ENCODE data around the gene LPP. TPM values are rescaled to one million over a fixed set of nuclear protein-coding genes. Genes with fewer than 3 reads are reported as not detected.

Gene LPP
- polyA plus RNA-seq, 1 donor (not counting 4 experiments of a cell fraction or from before 2014, with no cell fraction given), result 16.0 TPM

GRCh38 chr3:188660415-188660814 is 506.5 kb downstream of the LPP start:
- Histone ChIP-seq H4K20me1 (ENCODE audit: control insufficient read depth, extremely low read depth, insufficient read depth, low read length) (no peaks in the 10 kb centered on the region), H3K79me2 (ENCODE audit: control insufficient read depth, insufficient read depth, low read length) (no peaks in the 10 kb centered on the region)

GRCh38 chr3:188661806-188662205 is 507.8 kb downstream of the LPP start:
- no peak overlapping the region for H3K9ac ChIP-seq (ENCODE audit: control insufficient read depth, extremely low read depth, insufficient read depth, low read length)
- no peaks in the 10 kb centered on the region for H3K27me3 ChIP-seq (ENCODE audit: control insufficient read depth, extremely low read depth, insufficient read depth, low read length)
- dilution Hi-C loops (cut with MboI; ENCODE audit: extremely low pct_ligation_motif_present, low sequenced_read_pairs), result no loop called here
- no peak overlapping the region for H2AFZ ChIP-seq (ENCODE audit: control insufficient read depth, low read length)
- no peak for DNase-seq (ENCODE audit: low read depth, low spot score)
- H3K36me3 ChIP-seq (ENCODE audit: control insufficient read depth in 2 of 2, extremely low read depth in 1 of 2, insufficient read depth in 2 of 2, low read length in 2 of 2), result no peaks in the 10 kb centered on the region
- no peaks in the 10 kb centered on the region for H4K20me1 ChIP-seq (ENCODE audit: control insufficient read depth, extremely low read depth, insufficient read depth, low read length)
- H3K9me3 ChIP-seq (ENCODE audit: control insufficient read depth, low read depth, low read length), result no peaks in the 10 kb centered on the region
- peaks cover 1% of the 10 kb centered on the region for H3K4me1 ChIP-seq (ENCODE audit: control insufficient read depth, extremely low read depth, insufficient read depth, low read length)
- H3K27ac ChIP-seq (ENCODE audit: control insufficient read depth, insufficient read depth, low read length), result no peak overlapping the region
- H3K4me3 ChIP-seq (ENCODE audit: control insufficient read depth in 2 of 3, extremely low read depth in 1 of 3, insufficient read depth in 2 of 3, low read depth in 1 of 3, low read length in 3 of 3), result no peak overlapping the region
- no peak for TF ChIP-seq CTCF (optimal IDR thresholded peaks at IDR 0.05 in 1 of 3, IDR thresholded peaks at IDR 0.05 in 1 of 3, conservative IDR thresholded peaks at IDR 0.05 in 1 of 3; ENCODE audit: extremely low read depth in 1 of 3, insufficient read depth in 2 of 3, low read length in 3 of 3)
- TF ChIP-seq EZH2 (IDR thresholded peaks at IDR 0.05; ENCODE audit: low read length), result no peak
- no peak for FAIRE-seq
- H3K79me2 ChIP-seq (ENCODE audit: control insufficient read depth, insufficient read depth, low read length), result no peaks in the 10 kb centered on the region
- H3K9me1 ChIP-seq (ENCODE audit: control insufficient read depth, extremely low read depth, insufficient read depth, low read length), result no peaks in the 10 kb centered on the region
- H3K4me2 ChIP-seq (ENCODE audit: control insufficient read depth, extremely low read depth, insufficient read depth, low read depth, low read length), result no peak overlapping the region

More at GRCh38 chr3:188660415-188660814, 506.5 kb downstream of the LPP start:
- DNase-seq (ENCODE audit: low read depth, low spot score) (no peak), FAIRE-seq (peak; percentile 20)
- TF ChIP-seq EZH2 (IDR thresholded peaks at IDR 0.05; ENCODE audit: low read length) (no peak), CTCF (optimal IDR thresholded peaks at IDR 0.05 in 1 of 3, IDR thresholded peaks at IDR 0.05 in 1 of 3, conservative IDR thresholded peaks at IDR 0.05 in 1 of 3; ENCODE audit: extremely low read depth in 1 of 3, insufficient read depth in 2 of 3, low read length in 3 of 3) (no peak)
- Histone ChIP-seq H3K4me2 (ENCODE audit: control insufficient read depth, extremely low read depth, insufficient read depth, low read depth, low read length) (no peak overlapping the region), H3K9ac (ENCODE audit: control insufficient read depth, extremely low read depth, insufficient read depth, low read length) (no peak overlapping the region), H3K9me1 (ENCODE audit: control insufficient read depth, extremely low read depth, insufficient read depth, low read length) (no peaks in the 10 kb centered on the region), H3K4me3 (ENCODE audit: control insufficient read depth in 2 of 3, extremely low read depth in 1 of 3, insufficient read depth in 2 of 3, low read depth in 1 of 3, low read length in 3 of 3) (no peak overlapping the region), H3K27me3 (ENCODE audit: control insufficient read depth, extremely low read depth, insufficient read depth, low read length) (no peaks in the 10 kb centered on the region), H3K4me1 (ENCODE audit: control insufficient read depth, extremely low read depth, insufficient read depth, low read length) (peaks cover 9% of the 10 kb centered on the region), H3K36me3 (ENCODE audit: control insufficient read depth in 2 of 2, extremely low read depth in 1 of 2, insufficient read depth in 2 of 2, low read length in 2 of 2) (no peaks in the 10 kb centered on the region), H2AFZ (ENCODE audit: control insufficient read depth, low read length) (no peak overlapping the region), H3K9me3 (ENCODE audit: control insufficient read depth, low read depth, low read length) (no peaks in the 10 kb centered on the region), H3K27ac (ENCODE audit: control insufficient read depth, insufficient read depth, low read length) (no peak overlapping the region)
- dilution Hi-C loops (cut with MboI; ENCODE audit: extremely low pct_ligation_motif_present, low sequenced_read_pairs), result no loop called here

All from keratinocyte (primary cell).